GM18505 (cell line): ENCODE measurements around the gene ZNF276.

Experiments
- ATAC-seq: cut with Tn5 transposase; IDR thresholded peaks from one replicate; pipeline ENCODE4 v1.9.1; 2021; ENCODE audit not compliant: unreplicated experiment
- POLR2A ChIP-seq: IDR thresholded peaks from 4 replicates; pipeline ENCODE4 v1.6.1; 2011; ENCODE audit warnings: borderline replicate concordance; ENCODE audit not compliant: insufficient read depth, insufficient read length; ENCODE audit errors: extremely low read depth

ZNF276 gene

GRCh38 chr16:89712274-89712781 lies 9.0 kb upstream of the ZNF276 start:
- ATAC-seq = no peak
- no peak for TF ChIP-seq POLR2A

DNA sequence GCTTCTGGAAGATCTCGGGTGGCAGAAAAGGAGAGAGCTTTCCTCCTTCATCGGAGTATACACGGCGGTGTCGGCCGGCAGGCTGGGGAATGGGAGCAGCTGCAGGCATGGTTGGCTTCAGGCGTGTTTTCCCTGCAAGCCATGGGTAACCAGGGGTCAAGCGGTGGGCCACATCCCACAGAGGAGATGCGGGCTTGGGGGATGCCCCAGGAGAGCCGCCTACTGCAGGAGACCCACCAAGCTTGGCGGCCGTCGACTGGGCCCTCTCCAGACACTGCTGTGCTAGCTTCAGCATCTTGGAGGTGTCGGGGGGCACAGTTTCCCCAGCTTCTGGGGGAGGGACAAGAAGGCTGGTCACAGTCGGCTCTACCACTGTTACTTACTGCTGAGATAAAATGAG lies 4.8 kb upstream of the ZNF276 start:
- ATAC-seq = no peak
- no peak for TF ChIP-seq POLR2A

- TF ChIP-seq POLR2A = no peak
- ATAC-seq = no peak
Observed at GRCh38 chr16:89716916-89717687, 4.2 kb upstream of the ZNF276 start.

DNA sequence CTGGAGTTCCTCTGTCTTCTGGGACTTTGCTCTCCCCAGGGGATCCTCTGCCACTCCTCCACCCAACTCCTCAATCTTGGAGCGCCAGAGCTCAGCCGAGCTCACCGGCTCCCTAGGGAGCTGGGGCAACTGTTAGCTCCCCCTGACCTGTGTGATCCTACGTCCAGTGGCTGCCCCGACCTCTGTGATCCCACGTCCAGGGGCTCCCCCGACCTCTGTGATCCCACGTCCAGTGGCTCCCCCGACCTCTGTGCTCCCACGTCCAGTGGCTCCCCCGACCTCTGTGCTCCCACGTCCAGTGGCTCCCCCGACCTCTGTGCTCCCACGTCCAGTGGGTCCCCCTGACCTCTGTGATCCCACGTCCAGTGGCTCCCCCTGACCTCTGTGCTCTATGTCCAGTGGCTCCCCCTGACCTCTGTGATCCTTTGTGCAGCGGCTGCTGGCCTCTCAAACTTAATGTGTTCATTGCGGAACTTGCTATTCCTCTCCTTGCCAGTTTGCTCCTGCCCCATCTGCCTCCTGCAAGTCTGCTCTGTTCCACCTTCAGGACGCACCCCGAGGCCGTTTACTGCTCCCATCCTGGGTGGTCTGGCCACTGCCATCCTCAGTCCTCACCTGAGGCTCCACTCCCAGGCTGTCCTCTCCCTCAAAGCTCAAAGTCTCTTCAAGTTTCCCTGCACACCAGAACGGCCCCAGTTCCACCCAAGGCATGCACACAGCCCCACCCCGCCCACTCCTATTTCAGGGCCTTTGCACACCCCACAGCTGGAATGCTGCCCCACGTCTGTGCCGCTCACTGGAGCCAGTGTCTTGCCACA lies 3.4 kb upstream of the ZNF276 start:
- TF ChIP-seq POLR2A = no peak

GRCh38 chr16:89720551-89720812 lies 855 bp upstream of the ZNF276 start:
- ATAC-seq = peak; percentile 20
- no peak for TF ChIP-seq POLR2A

More for the DNA sequence above, 3.4 kb upstream of the ZNF276 start:
- no peak for ATAC-seq

DNA sequence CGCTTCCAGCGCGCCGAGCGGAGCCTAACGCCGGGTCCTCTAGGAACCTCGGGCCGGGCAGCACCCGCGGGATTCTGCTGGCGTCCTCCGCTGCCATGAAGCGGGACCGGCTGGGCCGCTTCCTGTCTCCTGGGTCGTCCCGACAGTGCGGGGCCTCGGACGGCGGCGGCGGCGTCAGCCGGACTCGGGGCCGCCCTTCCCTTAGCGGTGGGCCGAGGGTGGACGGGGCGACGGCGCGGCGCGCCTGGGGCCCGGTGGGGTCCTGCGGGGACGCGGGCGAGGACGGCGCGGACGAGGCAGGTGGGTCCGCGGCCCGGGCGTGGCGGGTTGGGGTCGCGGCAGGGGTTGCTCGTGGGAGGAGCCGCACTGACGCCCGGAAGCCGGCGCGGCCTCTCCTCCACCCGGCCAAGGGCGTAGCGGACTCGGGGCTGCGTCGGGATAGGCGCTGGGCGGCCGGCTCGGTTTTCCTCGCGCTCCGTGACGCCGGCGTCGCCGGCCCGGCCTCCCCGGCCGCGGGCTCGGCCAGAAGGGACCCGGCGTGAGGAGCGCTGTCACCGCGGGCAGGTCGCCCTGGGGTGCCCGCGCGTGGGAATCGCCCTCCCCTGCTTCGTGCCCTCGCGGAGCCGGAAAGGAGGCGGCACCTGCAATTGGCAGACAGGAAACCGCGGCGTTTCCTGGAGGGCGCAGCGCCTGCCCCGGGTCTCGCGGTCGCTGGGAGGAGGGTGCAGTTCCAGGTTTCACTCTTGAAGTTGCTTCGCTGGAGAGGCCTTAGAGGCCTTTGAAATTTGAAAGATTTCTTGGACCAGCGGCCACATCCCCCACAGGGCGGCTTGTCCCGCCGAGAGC lies 432 bp downstream of the ZNF276 start:
- TF ChIP-seq POLR2A = peak; percentile 38
- ATAC-seq = peak; percentile 22

DNA sequence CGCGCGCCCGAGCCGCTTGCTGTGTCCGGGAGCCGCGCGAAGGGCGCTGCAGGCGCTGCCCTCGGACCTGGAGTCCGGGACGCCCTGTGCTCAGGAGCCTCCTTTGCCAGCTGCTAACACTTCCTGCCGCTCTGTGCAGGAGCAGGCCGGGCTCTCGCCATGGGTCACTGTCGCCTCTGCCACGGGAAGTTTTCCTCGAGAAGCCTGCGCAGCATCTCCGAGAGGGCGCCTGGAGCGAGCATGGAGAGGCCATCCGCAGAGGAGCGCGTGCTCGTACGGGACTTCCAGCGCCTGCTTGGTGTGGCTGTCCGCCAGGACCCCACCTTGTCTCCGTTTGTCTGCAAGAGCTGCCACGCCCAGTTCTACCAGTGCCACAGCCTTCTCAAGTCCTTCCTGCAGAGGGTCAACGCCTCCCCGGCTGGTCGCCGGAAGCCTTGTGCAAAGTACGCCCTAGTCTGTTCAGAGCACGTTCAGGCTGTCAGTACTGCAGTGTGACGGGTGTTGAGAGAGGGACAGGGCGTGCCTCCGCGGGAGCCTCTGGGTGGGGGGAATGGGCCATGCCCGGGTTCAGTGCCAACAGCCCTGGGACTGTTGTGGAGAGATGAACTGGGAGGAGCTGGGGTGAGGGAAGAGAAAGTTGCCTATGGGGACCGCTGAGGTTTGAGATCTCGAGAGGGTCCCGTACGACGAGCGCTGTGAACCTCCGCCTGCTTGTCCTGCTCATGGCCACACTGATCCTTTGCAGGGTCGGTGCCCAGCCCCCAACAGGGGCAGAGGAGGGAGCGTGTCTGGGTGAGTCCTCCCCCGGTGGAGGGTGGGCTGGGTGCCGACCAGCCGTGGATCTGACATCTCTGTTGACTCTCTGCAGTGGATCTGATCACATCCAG lies 1.3 kb downstream of the ZNF276 start:
- ATAC-seq = peak; percentile 4
- TF ChIP-seq POLR2A = peak; percentile 1

DNA sequence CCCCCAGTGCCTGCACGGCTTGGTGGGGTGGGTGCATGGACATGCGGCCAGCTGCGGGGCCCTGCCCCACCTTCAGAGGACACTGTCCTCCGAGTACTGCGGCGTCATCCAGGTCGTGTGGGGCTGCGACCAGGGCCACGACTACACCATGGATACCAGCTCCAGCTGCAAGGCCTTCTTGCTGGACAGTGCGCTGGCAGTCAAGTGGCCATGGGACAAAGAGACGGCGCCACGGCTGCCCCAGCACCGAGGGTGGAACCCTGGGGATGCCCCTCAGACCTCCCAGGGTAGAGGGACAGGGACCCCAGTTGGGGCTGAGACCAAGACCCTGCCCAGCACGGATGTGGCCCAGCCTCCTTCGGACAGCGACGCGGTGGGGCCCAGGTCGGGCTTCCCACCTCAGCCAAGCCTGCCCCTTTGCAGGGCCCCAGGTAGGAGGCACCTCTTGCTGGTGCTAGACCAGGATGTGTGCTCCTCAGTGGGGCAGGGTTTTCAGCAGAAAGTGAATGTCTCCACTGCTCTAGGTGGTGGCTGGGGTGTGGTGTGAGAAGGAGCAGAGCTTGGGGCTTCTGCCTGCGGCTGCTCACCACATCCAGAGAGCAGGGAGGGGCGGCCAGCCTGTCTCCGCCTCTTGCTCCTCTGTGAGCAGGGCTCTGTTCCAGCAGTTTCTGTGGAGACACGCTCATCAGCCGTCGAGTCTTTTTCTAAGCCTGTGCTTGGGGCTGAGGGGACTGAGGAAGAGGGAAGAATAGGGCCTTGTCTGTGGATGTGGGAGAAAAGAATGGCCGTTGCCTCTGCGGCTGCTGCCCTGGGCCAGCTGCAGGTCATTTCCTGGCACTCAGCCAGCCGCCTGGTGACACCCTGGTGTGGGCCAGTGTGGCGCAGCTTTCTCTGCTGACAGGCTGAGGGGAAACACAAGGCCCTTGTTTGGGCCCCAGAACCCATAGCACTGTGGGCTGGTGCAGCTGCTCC lies 2.2 kb downstream of the ZNF276 start:
- no peak for ATAC-seq
- peak; percentile 14 for TF ChIP-seq POLR2A

DNA sequence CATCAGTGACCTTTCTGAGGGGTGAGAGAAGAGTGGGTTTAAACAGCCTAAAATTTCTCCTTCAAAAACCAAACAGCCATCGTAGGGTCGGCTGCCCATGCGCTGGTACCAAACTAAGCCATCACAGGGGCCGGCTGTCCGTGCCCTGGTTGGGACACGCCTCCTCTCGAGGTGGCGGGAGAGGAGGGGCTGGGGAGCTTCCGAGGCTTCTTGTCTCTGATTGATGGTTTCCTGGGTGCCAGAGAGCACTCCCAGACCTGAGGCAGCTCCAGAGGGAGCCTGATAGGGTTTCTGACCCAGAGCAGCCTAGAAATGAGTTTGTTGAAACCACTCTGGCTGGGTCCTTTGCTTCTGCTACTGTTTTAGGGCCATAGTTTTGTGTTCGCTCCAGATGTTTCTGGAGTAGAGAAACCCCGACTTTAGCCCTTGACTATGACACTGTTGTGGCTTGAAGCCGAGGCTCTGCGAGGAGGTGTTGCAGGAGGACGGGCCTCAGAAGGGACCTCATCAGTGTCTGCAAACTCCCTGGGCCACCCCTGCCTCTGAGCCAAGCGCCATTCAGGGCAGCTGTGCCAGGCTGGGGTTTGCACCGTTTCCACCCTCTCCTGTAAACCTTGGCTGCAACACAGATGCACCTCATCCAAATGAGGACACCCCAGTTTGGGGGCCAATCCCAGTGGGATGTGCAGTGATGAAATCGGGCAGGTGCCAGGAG lies 6.2 kb downstream of the ZNF276 start:
- TF ChIP-seq POLR2A = no peak
- ATAC-seq = no peak

DNA sequence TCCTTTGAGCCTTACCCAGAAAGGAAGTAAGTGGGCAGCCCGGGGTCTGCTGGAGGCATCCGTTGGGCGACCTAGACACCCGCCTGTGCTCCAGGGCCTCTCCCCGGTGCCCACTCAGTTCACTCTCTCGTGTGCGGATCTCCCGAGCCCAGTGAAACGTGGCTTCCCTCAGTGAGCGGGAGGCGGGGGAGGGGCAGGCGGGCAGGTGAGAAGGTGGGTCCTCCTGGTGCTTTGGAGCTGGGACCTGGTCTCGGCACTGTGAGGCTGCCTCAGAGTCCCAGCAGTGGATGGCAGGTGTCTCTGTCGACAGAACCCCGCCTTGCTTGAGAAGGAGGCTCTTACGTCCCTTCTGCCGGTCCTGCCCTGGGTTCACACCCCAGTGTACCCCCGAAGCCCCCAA lies 8.0 kb downstream of the ZNF276 start:
- TF ChIP-seq POLR2A = no peak
- ATAC-seq = no peak
